Stomach smooth muscle (tissue), 2 donors: ENCODE results near the gene CHORDC1.
"Not testable (repeated sequence)": the region's sequence is repeated elsewhere in the genome, so short reads cannot be mapped to it uniquely, and the experiment has no call there.

Source experiments
- H3K27ac ChIP-seq: one replicate; pipeline ENCODE4 v1.7.0; 2013; ENCODE audit warnings: mild to moderate bottlenecking, low read length, inconsistent platforms
- H3K27me3 ChIP-seq, 2 donors: one replicate each; pipeline ENCODE4 v1.7.0; 2013; ENCODE audit warnings: low read length in 2 of 2; ENCODE audit not compliant: insufficient read depth in 2 of 2, control insufficient read depth in 1 of 2
- H3K36me3 ChIP-seq, 2 donors: one replicate each; pipeline ENCODE4 v1.7.0; 2013; ENCODE audit warnings: low read length in 2 of 2; ENCODE audit not compliant: control insufficient read depth in 2 of 2, insufficient read depth in 2 of 2
- H3K4me1 ChIP-seq: one replicate; pipeline ENCODE4 v1.7.0; 2013; ENCODE audit warnings: low read length; ENCODE audit not compliant: control insufficient read depth, insufficient read depth
- H3K4me3 ChIP-seq, 2 donors: one replicate each; pipeline ENCODE4 v1.7.0; 2013; ENCODE audit warnings: low read length in 2 of 2
- H3K9ac ChIP-seq, 2 donors: one replicate each; pipeline ENCODE4 v1.7.0; 2013; ENCODE audit warnings: low read length in 2 of 2, mild to moderate bottlenecking in 1 of 2
- H3K9me3 ChIP-seq, 2 donors: one replicate each; pipeline ENCODE4 v1.7.0; 2013; ENCODE audit warnings: low read length in 2 of 2; ENCODE audit not compliant: control insufficient read depth in 2 of 2
- donor health status: healthy.
- donor health status: Pancreatic carcinoma.

CHORDC1 gene

GRCh38 chr11:90216611-90217010 lies 6.2 kb downstream of the CHORDC1 start:
- H3K4me1 ChIP-seq: peaks cover 11% of the 10 kb centered on the region
- H3K27ac ChIP-seq: no peak overlapping the region
- H3K4me3 ChIP-seq: no peak overlapping the region
- no peaks in the 10 kb centered on the region for H3K9me3 ChIP-seq
- H3K9ac ChIP-seq: no peak overlapping the region
- peaks cover 0 to 8% of the 10 kb centered on the region in 2 donors for H3K36me3 ChIP-seq
- H3K27me3 ChIP-seq: no peaks in the 10 kb centered on the region

- Histone ChIP-seq H3K4me1 (no peaks in the 10 kb centered on the region), H3K36me3 (peaks cover 9 to 21% of the 10 kb centered on the region in 2 donors), H3K4me3 (no peak overlapping the region), H3K9ac (no peak overlapping the region), H3K27me3 (no peaks in the 10 kb centered on the region), H3K9me3 (no peaks in the 10 kb centered on the region), H3K27ac (no peak overlapping the region)
Measured at GRCh38 chr11:90213322-90213721, 9.5 kb downstream of the CHORDC1 start.

GRCh38 chr11:90208857-90209256 lies 14.0 kb downstream of the CHORDC1 start:
- Histone ChIP-seq H3K9ac (no peak overlapping the region), H3K9me3 (no peaks in the 10 kb centered on the region), H3K4me1 (no peaks in the 10 kb centered on the region), H3K27me3 (no peaks in the 10 kb centered on the region), H3K4me3 (no peak overlapping the region), H3K27ac (no peak overlapping the region), H3K36me3 (peaks cover 9 to 29% of the 10 kb centered on the region in 2 donors)

GRCh38 chr11:90207992-90208391 lies 14.9 kb downstream of the CHORDC1 start:
- not testable (repeated sequence) for H3K4me1 ChIP-seq, H3K27me3 ChIP-seq, H3K27ac ChIP-seq, H3K9ac ChIP-seq, H3K9me3 ChIP-seq, H3K4me3 ChIP-seq
- H3K36me3 ChIP-seq: peaks cover 9 to 23% of the 10 kb centered on the region in 2 donors

- Histone ChIP-seq H3K27ac (no peak overlapping the region), H3K4me3 (no peak overlapping the region), H3K4me1 (no peaks in the 10 kb centered on the region), H3K27me3 (no peaks in the 10 kb centered on the region), H3K9ac (no peak overlapping the region), H3K9me3 (no peaks in the 10 kb centered on the region), H3K36me3 (peaks cover 11 to 17% of the 10 kb centered on the region in 2 donors)
Measured at GRCh38 chr11:90204832-90205646, 17.8 kb downstream of the CHORDC1 start.

GRCh38 chr11:90204407-90204806 lies 18.4 kb downstream of the CHORDC1 start:
- no peak overlapping the region for H3K4me3 ChIP-seq
- H3K27ac ChIP-seq: no peak overlapping the region
- H3K4me1 ChIP-seq: no peaks in the 10 kb centered on the region
- no peaks in the 10 kb centered on the region for H3K27me3 ChIP-seq
- peaks cover 5 to 12% of the 10 kb centered on the region in 2 donors for H3K36me3 ChIP-seq
- no peak overlapping the region for H3K9ac ChIP-seq
- H3K9me3 ChIP-seq: no peaks in the 10 kb centered on the region

GRCh38 chr11:90202342-90202741 lies 20.5 kb downstream of the CHORDC1 start:
- no peaks in the 10 kb centered on the region for H3K4me1 ChIP-seq
- peaks cover 2 to 8% of the 10 kb centered on the region in 2 donors for H3K36me3 ChIP-seq
- H3K4me3 ChIP-seq: no peak overlapping the region
- H3K27me3 ChIP-seq: no peaks in the 10 kb centered on the region
- H3K9ac ChIP-seq: no peak overlapping the region
- H3K9me3 ChIP-seq: no peaks in the 10 kb centered on the region
- no peak overlapping the region for H3K27ac ChIP-seq

GRCh38 chr11:90197377-90197776 lies 25.5 kb downstream of the CHORDC1 start:
- Histone ChIP-seq H3K9me3 (no peaks in the 10 kb centered on the region), H3K36me3 (peaks cover 0 to under 1% of the 10 kb centered on the region in 2 donors), H3K27me3 (no peaks in the 10 kb centered on the region), H3K9ac (no peak overlapping the region), H3K27ac (no peak overlapping the region), H3K4me3 (no peak overlapping the region), H3K4me1 (no peaks in the 10 kb centered on the region)

GRCh38 chr11:90192869-90193582 lies 29.8 kb downstream of the CHORDC1 start:
- no peaks in the 10 kb centered on the region for H3K27me3 ChIP-seq
- no peaks in the 10 kb centered on the region for H3K36me3 ChIP-seq
- H3K4me3 ChIP-seq: no peak overlapping the region
- H3K9ac ChIP-seq: no peak overlapping the region
- H3K4me1 ChIP-seq: no peaks in the 10 kb centered on the region
- H3K27ac ChIP-seq: no peak overlapping the region
- no peaks in the 10 kb centered on the region for H3K9me3 ChIP-seq

- no peak overlapping the region for H3K9ac ChIP-seq
- H3K27ac ChIP-seq: no peak overlapping the region
- no peaks in the 10 kb centered on the region for H3K9me3 ChIP-seq
- no peak overlapping the region for H3K4me3 ChIP-seq
- no peaks in the 10 kb centered on the region for H3K36me3 ChIP-seq
- no peaks in the 10 kb centered on the region for H3K27me3 ChIP-seq
- H3K4me1 ChIP-seq: no peaks in the 10 kb centered on the region
Measured at GRCh38 chr11:90189011-90189410, 33.8 kb downstream of the CHORDC1 start.

- H3K9me3 ChIP-seq: no peaks in the 10 kb centered on the region
- H3K36me3 ChIP-seq: no peaks in the 10 kb centered on the region
- no peaks in the 10 kb centered on the region for H3K4me1 ChIP-seq
- H3K9ac ChIP-seq: no peak overlapping the region
- H3K27ac ChIP-seq: no peak overlapping the region
- no peaks in the 10 kb centered on the region for H3K27me3 ChIP-seq
- no peak overlapping the region for H3K4me3 ChIP-seq
Measured at GRCh38 chr11:90187839-90188238, 35.0 kb downstream of the CHORDC1 start.
